ENCODE data around the gene ZNF223. TPM values are rescaled to one million over a fixed set of nuclear protein-coding genes. Genes with fewer than 3 reads are reported as not detected.
A peak's percentile ranks its signal among the peaks of the same experiment; 100 is the strongest.

ZNF223 gene
- total RNA-seq, 1 experiment from 2014 or later, result 0.63 TPM

DNA sequence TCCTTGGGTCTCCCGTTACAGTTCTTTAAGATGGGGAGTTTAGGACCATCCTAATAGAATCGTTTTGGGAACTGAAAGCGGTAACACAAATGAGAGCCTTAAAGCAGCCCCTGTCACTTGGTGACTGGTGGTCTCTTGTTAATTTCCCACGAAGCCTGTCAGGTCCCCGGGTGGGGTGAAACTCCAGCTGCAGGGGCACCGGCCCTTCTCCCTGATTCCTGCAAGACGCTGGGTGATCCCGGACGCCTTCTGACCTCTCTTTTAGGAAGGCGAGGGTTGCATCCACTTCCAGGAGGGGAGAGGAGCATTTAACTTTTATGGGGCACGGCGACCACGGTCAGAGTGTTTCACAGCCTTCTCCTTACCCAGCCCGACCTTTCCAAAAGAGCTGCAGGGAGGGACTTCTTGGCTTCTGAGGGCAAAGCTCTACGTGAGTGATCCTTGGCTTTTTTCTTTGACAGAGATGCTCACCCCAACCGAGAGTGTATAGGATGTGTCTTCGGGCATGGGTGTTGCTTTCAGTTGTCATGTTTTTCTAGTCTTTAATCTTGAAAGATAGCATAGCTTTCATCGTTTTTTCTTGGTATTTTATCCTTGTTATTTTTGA is 62.1 kb downstream of the ZNF223 start:
- peak; percentile 5 for DNase-seq
- Histone ChIP-seq H3K4me3 (peak overlapping the region; percentile 78), H3K9me3 (peaks cover 7% of the 10 kb centered on the region), H3K27me3 (no peaks in the 10 kb centered on the region), H3K36me3 (peaks cover 22% of the 10 kb centered on the region)

Other genes with a start within 250 kb of the ZNF223 start
- not detected in 2 replicates for gene LYPD5, start 249.6 kb upstream of the ZNF223 start, total RNA-seq (2014; rRNA removed; shearing (Covaris generic); ENCODE audit: low replicate concordance)
- gene ZNF283, start 224.7 kb upstream of the ZNF223 start, total RNA-seq (2014; rRNA removed; shearing (Covaris generic); ENCODE audit: low replicate concordance), result 5.4 and 9.0 TPM in 2 replicates
- gene ZNF404, start 168.1 kb upstream of the ZNF223 start, total RNA-seq (2014; rRNA removed; shearing (Covaris generic); ENCODE audit: low replicate concordance), result 0.76 and 1.9 TPM in 2 replicates
- 6.8 and 8.6 TPM in 2 replicates for gene ZNF45, start 116.8 kb upstream of the ZNF223 start, total RNA-seq (2014; rRNA removed; shearing (Covaris generic); ENCODE audit: low replicate concordance)
- gene ZNF221, start 100.8 kb upstream of the ZNF223 start, total RNA-seq (2014; rRNA removed; shearing (Covaris generic); ENCODE audit: low replicate concordance), result 1.4 and 1.6 TPM in 2 replicates
- gene ZNF155, start 67.8 kb upstream of the ZNF223 start, total RNA-seq (2014; rRNA removed; shearing (Covaris generic); ENCODE audit: low replicate concordance), result 2.3 and 4.5 TPM in 2 replicates
- 1.2 and 3.9 TPM in 2 replicates for gene ZNF230, start 49.1 kb upstream of the ZNF223 start, total RNA-seq (2014; rRNA removed; shearing (Covaris generic); ENCODE audit: low replicate concordance)
- 2.2 and 9.1 TPM in 2 replicates for gene ZNF222, start 26.7 kb upstream of the ZNF223 start, total RNA-seq (2014; rRNA removed; shearing (Covaris generic); ENCODE audit: low replicate concordance)
- 1.4 and 1.7 TPM in 2 replicates for gene ZNF284, start 20.1 kb downstream of the ZNF223 start, total RNA-seq (2014; rRNA removed; shearing (Covaris generic); ENCODE audit: low replicate concordance)
- gene ZNF224, start 42.3 kb downstream of the ZNF223 start, total RNA-seq (2014; rRNA removed; shearing (Covaris generic); ENCODE audit: low replicate concordance), result 7.7 and 17.1 TPM in 2 replicates
- 1.3 and 3.1 TPM in 2 replicates for gene ZNF225, start 61.4 kb downstream of the ZNF223 start, total RNA-seq (2014; rRNA removed; shearing (Covaris generic); ENCODE audit: low replicate concordance)
- gene ZNF234, start 89.5 kb downstream of the ZNF223 start, total RNA-seq (2014; rRNA removed; shearing (Covaris generic); ENCODE audit: low replicate concordance), result 3.9 and 10.0 TPM in 2 replicates
- gene ZNF226, start 113.1 kb downstream of the ZNF223 start, total RNA-seq (2014; rRNA removed; shearing (Covaris generic); ENCODE audit: low replicate concordance), result 8.8 and 12.7 TPM in 2 replicates
- 6.5 and 7.3 TPM in 2 replicates for gene ZNF227, start 160.5 kb downstream of the ZNF223 start, total RNA-seq (2014; rRNA removed; shearing (Covaris generic); ENCODE audit: low replicate concordance)
- 0.43 TPM in 1 of 2 replicates, not detected in the other for gene ZNF233, start 207.8 kb downstream of the ZNF223 start, total RNA-seq (2014; rRNA removed; shearing (Covaris generic); ENCODE audit: low replicate concordance)

Data from MG63 (cell line).